IMR-90 (cell line): ENCODE results near the gene NELFE. TPM values are rescaled to one million over a fixed set of nuclear protein-coding genes. Genes with fewer than 3 reads are reported as not detected.

Experiments used
- ATAC-seq: fragments of 200-7000 bp; cut with Tn5 transposase; 2 replicates; pipeline ENCODE4 v1.9.1; 2020; ENCODE audit warnings: low read depth, mild to moderate bottlenecking, moderate library complexity
- BruUV-seq: library from RNA; stranded (reverse); fragments of 400-500 nt; replicated peaks from 2 replicates; lab custom pipeline; 2021; lab: Mats Ljungman, UMichigan
- CTCF ChIA-PET: fragments of 300-600 bp; formaldehyde crosslinking; extraction: SDS; loops from one replicate; lab custom pipeline; 2021; ENCODE audit warnings: antibody characterized with exemption; lab: Yijun Ruan, JAX
- POLR2A ChIA-PET: fragments of 300-600 bp; sonication (Branson Sonifier 250); formaldehyde crosslinking; loops from one replicate; lab custom pipeline; 2022; ENCODE audit warnings: antibody characterized with exemption; ENCODE audit not compliant: unreplicated experiment; lab: Charles Lee
- DNase-seq: peaks from one replicate; pipeline ENCODE4 v3.0.0; 2013
- H2AFZ ChIP-seq: replicated peaks from 2 replicates; pipeline ENCODE3; 2013; ENCODE audit warnings: low read length, mild to moderate bottlenecking; ENCODE audit not compliant: poor library complexity
- H2AK5ac ChIP-seq: 2 replicates; pipeline ENCODE4 v1.6.1; 2013; ENCODE audit warnings: low read depth, low read length, inconsistent platforms
- H2AK9ac ChIP-seq: replicated peaks from 2 replicates; pipeline ENCODE3; 2013; ENCODE audit warnings: mild to moderate bottlenecking, low read depth, low read length, moderate library complexity; ENCODE audit not compliant: poor library complexity
- H2BK120ac ChIP-seq: 2 replicates; pipeline ENCODE4 v1.6.1; 2013; ENCODE audit warnings: low read depth, low read length, inconsistent platforms
- H2BK15ac ChIP-seq: 3 replicates; pipeline ENCODE4 v1.6.1; 2013; ENCODE audit warnings: low read depth, low read length, inconsistent platforms
- H2BK20ac ChIP-seq: 2 replicates; pipeline ENCODE4 v1.6.1; 2013; ENCODE audit warnings: low read depth, mild to moderate bottlenecking, inconsistent platforms, low read length, moderate library complexity
- H2BK5ac ChIP-seq: 2 replicates; pipeline ENCODE4 v1.6.1; 2013; ENCODE audit warnings: mild to moderate bottlenecking, low read depth, low read length, inconsistent platforms; ENCODE audit not compliant: poor library complexity, severe bottlenecking
- H3K14ac ChIP-seq: replicated peaks from 2 replicates; pipeline ENCODE4 v1.6.1; 2013; ENCODE audit warnings: low read depth, low read length, inconsistent platforms
- H3K18ac ChIP-seq: 2 replicates; pipeline ENCODE4 v1.6.1; 2013; ENCODE audit warnings: low read depth, low read length, control low read depth
- H3K23ac ChIP-seq: 2 replicates; pipeline ENCODE4 v1.6.1; 2013; ENCODE audit warnings: low read depth, low read length, inconsistent platforms
- H3K27ac ChIP-seq: 2 replicates; pipeline ENCODE4 v1.5.1; 2013; ENCODE audit warnings: mild to moderate bottlenecking, control low read depth, low read length; ENCODE audit not compliant: insufficient read depth
- H3K27me3 ChIP-seq: 2 replicates; pipeline ENCODE4 v1.6.1; 2013; ENCODE audit warnings: low read length; ENCODE audit not compliant: control insufficient read depth, insufficient read depth
- H3K36me3 ChIP-seq: 2 replicates; pipeline ENCODE4 v1.6.1; 2013; ENCODE audit warnings: low read length, mixed read lengths; ENCODE audit not compliant: control insufficient read depth, insufficient read depth
- H3K4ac ChIP-seq: 2 replicates; pipeline ENCODE4 v1.6.1; 2013; ENCODE audit warnings: low read depth, low read length, inconsistent platforms
- H3K4me1 ChIP-seq: 2 replicates; pipeline ENCODE4 v1.6.1; 2013; ENCODE audit warnings: low read length, mixed read lengths; ENCODE audit not compliant: control insufficient read depth, insufficient read depth
- H3K4me2 ChIP-seq: 2 replicates; pipeline ENCODE4 v1.6.1; 2013; ENCODE audit warnings: low read depth, mild to moderate bottlenecking, control low read depth, low read length, moderate library complexity
- H3K4me3 ChIP-seq: 2 replicates; pipeline ENCODE4 v1.5.1; 2013; ENCODE audit warnings: low read depth, mild to moderate bottlenecking, control low read depth, low read length, moderate library complexity; ENCODE audit not compliant: insufficient read depth
- H3K56ac ChIP-seq: 2 replicates; pipeline ENCODE4 v1.6.1; 2013; ENCODE audit warnings: low read length, inconsistent platforms; ENCODE audit not compliant: insufficient read depth; ENCODE audit errors: extremely low read depth
- H3K79me1 ChIP-seq, 2 experiments: 2 replicates each; pipeline ENCODE4 v1.6.1; 2013; ENCODE audit warnings: low read length in 2 of 2, inconsistent platforms in 1 of 2, low read depth in 1 of 2
- H3K9ac ChIP-seq: 2 replicates; pipeline ENCODE4 v1.6.1; 2013; ENCODE audit warnings: low read depth, low read length, control low read depth
- H3K9me1 ChIP-seq: 2 replicates; pipeline ENCODE4 v1.6.1; 2013; ENCODE audit warnings: low read length, inconsistent platforms; ENCODE audit not compliant: insufficient read depth
- H3K9me3 ChIP-seq: 2 replicates; pipeline ENCODE4 v1.6.1; 2013; ENCODE audit warnings: low read length; ENCODE audit not compliant: control insufficient read depth, insufficient read depth
- H4K20me1 ChIP-seq: 2 replicates; pipeline ENCODE4 v1.6.1; 2013; ENCODE audit warnings: low read length, inconsistent platforms; ENCODE audit not compliant: insufficient read depth
- H4K5ac ChIP-seq: 2 replicates; pipeline ENCODE4 v1.6.1; 2013; ENCODE audit warnings: mild to moderate bottlenecking, low read depth, low read length, control low read depth
- H4K8ac ChIP-seq, 2 experiments: 2 replicates each; pipeline ENCODE4 v1.6.1; 2013; ENCODE audit warnings: low read depth in 2 of 2, low read length in 2 of 2, control low read depth in 1 of 2, inconsistent platforms in 1 of 2
- H4K91ac ChIP-seq: 2 replicates; pipeline ENCODE4 v1.6.1; 2013; ENCODE audit warnings: low read depth, low read length, inconsistent platforms; ENCODE audit not compliant: insufficient read depth
- CTCF ChIP-seq: conservative IDR thresholded peaks from 2 replicates; pipeline ENCODE4 v1.5.1; 2012; ENCODE audit warnings: mild to moderate bottlenecking, low read depth, low read length, improper control_type of control experiment
- FOS ChIP-seq: fragments of 150-350 bp; IDR thresholded peaks from 2 replicates; pipeline ENCODE4 v1.6.1; 2016; ENCODE audit warnings: low read depth, low read length
- POLR2A ChIP-seq: IDR thresholded peaks from 2 replicates; pipeline ENCODE4 v1.6.1; 2012; ENCODE audit warnings: mild to moderate bottlenecking, low read depth, low read length
- RCOR1 ChIP-seq: IDR thresholded peaks from 2 replicates; pipeline ENCODE4 v1.6.1; 2012; ENCODE audit warnings: mild to moderate bottlenecking, low read length, improper control_type of control experiment; ENCODE audit not compliant: insufficient replicate concordance
- USF2 ChIP-seq: fragments of 150-350 bp; IDR thresholded peaks from 2 replicates; pipeline ENCODE4 v1.6.1; 2017; ENCODE audit warnings: mild to moderate bottlenecking, antibody characterized with exemption, low read length, low read depth
- WGBS, 2 experiments: methylation state at CpG; one replicate each; pipeline versions ENCODE4 v1.1.5 to v1.1.7; 2013; ENCODE audit warnings: missing lambda C conversion rate in 2 of 2; ENCODE audit not compliant: insufficient read length in 1 of 2; ENCODE audit errors: extremely low coverage in 2 of 2; 5-methylcytosine and 5-hydroxymethylcytosine counted together
- dilution Hi-C: fragments of 300-500 bp; cut with HindIII; formaldehyde crosslinking; loops from one replicate; pipeline ENCODE4 v1.14.3; 2018; ENCODE audit warnings: low sequenced_read_pairs; ENCODE audit not compliant: unreplicated experiment
- in situ Hi-C: fragments of 300-500 bp; cut with MboI; formaldehyde crosslinking; loops from 3 replicates; pipeline ENCODE4 v1.14.3; 2019; ENCODE audit warnings: low sequenced_read_pairs, inconsistent platforms, mixed read lengths
- intact Hi-C: fragments of 100-400 bp; cut with micrococcal nuclease; formaldehyde crosslinking; loops from 2 replicates; pipeline ENCODE4 v1.10.0; 2022
- polyA plus RNA-seq, 3 experiments: library from polyadenylated mRNA; depleted of rRNA; stranded (reverse); fragments of >200 nt; gene quantifications; 2 replicates each; pipeline ENCODE4 v1.2.3, GENCODE V29; 2012; ENCODE audit warnings: low replicate concordance in 1 of 3
- total RNA-seq: library from RNA; depleted of rRNA; stranded (reverse); fragments of >200 nt; gene quantifications from 2 replicates; pipeline ENCODE4 v1.2.3, GENCODE V29; 2012

Gene NELFE
- total and polyA plus RNA-seq, 2 of the 4 experiments (the other 2 are of a cell fraction), result 63.6 to 76.0 TPM

GRCh38 chr6:31958412-31958740, 395 bp downstream of the NELFE start:
- Histone ChIP-seq H3K4me2 (peak overlapping the region; percentile 91), H3K79me1 (peaks cover 33 to 43% of the 10 kb centered on the region in 2 experiments), H4K91ac (peak overlapping the region; percentile 82), H3K4me3 (peak overlapping the region; percentile 75), H3K27me3 (no peaks in the 10 kb centered on the region), H2BK5ac (peak overlapping the region; percentile 42), H2BK20ac (no peak overlapping the region), H3K14ac (peak overlapping the region; percentile 91), H2AFZ (peak overlapping the region; percentile 92), H3K4me1 (peaks cover 7% of the 10 kb centered on the region; the same call in 1 of the 2 replicates), H3K18ac (no peak overlapping the region), H3K9ac (peak overlapping the region; percentile 93), H2AK9ac (peak overlapping the region; percentile 97), H4K5ac (peak overlapping the region; percentile 46), H2BK15ac (no peak overlapping the region), H3K4ac (peak overlapping the region; percentile 93), H3K27ac (peak overlapping the region; percentile 74), H3K9me3 (no peaks in the 10 kb centered on the region), H3K56ac (peak overlapping the region; percentile 85), H3K23ac (peak overlapping the region; percentile 82), H3K9me1 (peaks cover 12% of the 10 kb centered on the region), H2AK5ac (peak overlapping the region; percentile 92), H4K8ac (peak overlapping the region; percentile 90 to 94), H4K20me1 (no peaks in the 10 kb centered on the region), H3K36me3 (peaks cover 49% of the 10 kb centered on the region), H2BK120ac (peak overlapping the region; percentile 27; the same call in 1 of the 2 replicates)
- intact Hi-C loops, result loop anchor here (5.0 kb wide), 1 partner anchor 154 kb away; no protein-coding TSS in a partner anchor
- in situ Hi-C loops, result no loop called here
- WGBS, 2 experiments, result 18% methylated on average over 5 of the region's 11 CpGs; no CpG with 5 or more reads in 1 of the 2 experiments
- ChIA-PET POLR2A (interaction anchor here (0.6 to 2.6 kb wide), 2 partner anchors 13 to 303 kb away, joined by 3 to 10 read pairs; partner anchors contain the start of genes APOM and DXO), CTCF (no interaction called here)
- dilution Hi-C loops, result no loop called here
- ATAC-seq (peak; percentile 25), DNase-seq (no peak)
- TF ChIP-seq FOS (no peak), CTCF (no peak), USF2 (no peak), POLR2A (no peak), RCOR1 (no peak)
- BruUV-seq, result no TSS peak
